Colonic mucosa (tissue), 4 donors: ENCODE results near the gene PCDH12. TPM values are rescaled to one million over a fixed set of nuclear protein-coding genes. Genes with fewer than 3 reads are reported as not detected.

Experiments
- DNase-seq: peaks from one replicate; pipeline ENCODE4 v3.0.0-alpha.2; 2020
- H3K27ac ChIP-seq: fragments of 200-600 bp; one replicate; pipeline ENCODE4 v1.8.0; 2021
- H3K27me3 ChIP-seq: fragments of 200-600 bp; one replicate; pipeline ENCODE4 v1.8.0; 2021
- H3K36me3 ChIP-seq: fragments of 200-600 bp; one replicate; pipeline ENCODE4 v1.8.0; 2021
- H3K4me1 ChIP-seq: fragments of 200-600 bp; one replicate; pipeline ENCODE4 v1.8.0; 2021; ENCODE audit warnings: mild to moderate bottlenecking
- H3K4me3 ChIP-seq: fragments of 200-600 bp; one replicate; pipeline ENCODE4 v1.8.0; 2021
- H3K9ac ChIP-seq, 2 donors: one replicate each; pipeline ENCODE4 v1.7.0; 2013; ENCODE audit warnings: control low read depth in 2 of 2, low read depth in 2 of 2, low read length in 2 of 2
- H3K9me3 ChIP-seq: fragments of 200-600 bp; one replicate; pipeline ENCODE4 v1.8.0; 2021
- CTCF ChIP-seq: fragments of 200-600 bp; IDR thresholded peaks from one replicate; pipeline ENCODE4 v1.8.0; 2022; ENCODE audit warnings: antibody characterized with exemption, mild to moderate bottlenecking
- intact Hi-C: fragments of 100-400 bp; cut with DNase I; formaldehyde crosslinking; loops from one replicate; pipeline ENCODE4 v1.14.1; 2022
- total RNA-seq, 2 donors: library from RNA; stranded (reverse); fragmentation: NEBNext Ultra II Directional in 1 of 2; extraction: Animal tissue kit (Norgen Biotek cat#: 25700) in 1 of 2; gene quantifications; one replicate each; pipeline ENCODE4 v1.2.1, GENCODE V29; 2021
- donor health status: healthy.
- donor health status: DM: no; HTN: no; CAD: no.
- donor health status: DM: no; HTN: no; CAD: no.

The PCDH12 gene
- total RNA-seq, 2 donors from 2014 or later, result 1.1 to 1.3 TPM

- H3K9ac ChIP-seq, result no peak overlapping the region
- H3K4me1 ChIP-seq, result peaks cover 9% of the 10 kb centered on the region
- no peak overlapping the region for H3K27ac ChIP-seq
- DNase-seq, result no peak
- H3K9me3 ChIP-seq, result no peaks in the 10 kb centered on the region
- no peak for TF ChIP-seq CTCF
- H3K27me3 ChIP-seq, result no peaks in the 10 kb centered on the region
- no peak overlapping the region for H3K4me3 ChIP-seq
- intact Hi-C loops, result no loop called here
- no peaks in the 10 kb centered on the region for H3K36me3 ChIP-seq
These were observed 12.4 kb downstream of the PCDH12 start for GRCh38 chr5:141945511-141946051.

GRCh38 chr5:141944076-141944475 is 13.9 kb downstream of the PCDH12 start:
- Histone ChIP-seq H3K9ac (no peak overlapping the region), H3K4me3 (no peak overlapping the region), H3K27ac (no peak overlapping the region), H3K27me3 (no peaks in the 10 kb centered on the region), H3K36me3 (no peaks in the 10 kb centered on the region), H3K4me1 (peaks cover 9% of the 10 kb centered on the region), H3K9me3 (no peaks in the 10 kb centered on the region)
- no peak for DNase-seq
- no peak for TF ChIP-seq CTCF
- intact Hi-C loops, result no loop called here

GRCh38 chr5:141942185-141942857 is 15.7 kb downstream of the PCDH12 start:
- no peak for DNase-seq
- peaks cover 9% of the 10 kb centered on the region for H3K4me1 ChIP-seq
- intact Hi-C loops, result no loop called here
- H3K36me3 ChIP-seq, result peaks cover 4% of the 10 kb centered on the region
- no peaks in the 10 kb centered on the region for H3K9me3 ChIP-seq
- no peak overlapping the region for H3K9ac ChIP-seq
- no peaks in the 10 kb centered on the region for H3K27me3 ChIP-seq
- no peak overlapping the region for H3K27ac ChIP-seq
- no peak overlapping the region for H3K4me3 ChIP-seq
- TF ChIP-seq CTCF, result no peak

- no peak for DNase-seq
- H3K27ac ChIP-seq, result no peak overlapping the region
- no peaks in the 10 kb centered on the region for H3K27me3 ChIP-seq
- intact Hi-C loops, result no loop called here
- H3K4me1 ChIP-seq, result peaks cover 9% of the 10 kb centered on the region
- TF ChIP-seq CTCF, result no peak
- no peak overlapping the region for H3K9ac ChIP-seq
- H3K9me3 ChIP-seq, result no peaks in the 10 kb centered on the region
- H3K4me3 ChIP-seq, result no peak overlapping the region
- H3K36me3 ChIP-seq, result peaks cover 10% of the 10 kb centered on the region
These were observed 16.2 kb downstream of the PCDH12 start for GRCh38 chr5:141941779-141942178.

- H3K36me3 ChIP-seq, result peaks cover 10% of the 10 kb centered on the region
- H3K27ac ChIP-seq, result no peak overlapping the region
- H3K4me3 ChIP-seq, result no peak overlapping the region
- DNase-seq, result no peak
- no peak for TF ChIP-seq CTCF
- no peaks in the 10 kb centered on the region for H3K27me3 ChIP-seq
- no peaks in the 10 kb centered on the region for H3K9me3 ChIP-seq
- peaks cover 9% of the 10 kb centered on the region for H3K4me1 ChIP-seq
- intact Hi-C loops, result no loop called here
- no peak overlapping the region for H3K9ac ChIP-seq
These were observed 16.7 kb downstream of the PCDH12 start for GRCh38 chr5:141941307-141941706.
